H1 (cell line): ENCODE data around the gene SPEF1. TPM values are rescaled to one million over a fixed set of nuclear protein-coding genes. Genes with fewer than 3 reads are reported as not detected.

Experiments
- CTCF ChIA-PET: fragments of 300-600 bp; sonication (Branson Sonifier 250); formaldehyde crosslinking; loops from one replicate; lab custom pipeline; 2021; ENCODE audit not compliant: partially characterized antibody; lab: Charles Lee
- POLR2A ChIA-PET: fragments of 300-600 bp; sonication (Branson Sonifier 250); formaldehyde crosslinking; loops from one replicate; lab custom pipeline; 2021; ENCODE audit warnings: inconsistent platforms; ENCODE audit not compliant: partially characterized antibody; lab: Charles Lee
- DNase-seq, 2 experiments: peaks; one replicate each; pipeline versions ENCODE4 v3.0.0 to v3.0.0-alpha.2; 2010 to 2022; ENCODE audit warnings: low spot score in 2 of 2, low read depth in 1 of 2, mixed read lengths in 1 of 2
- FAIRE-seq: peaks from 2 replicates; lab custom pipeline; 2011; peaks lifted over from hg19 to GRCh38; lab: Jason Lieb, UNC
- H2AFZ ChIP-seq: 2 replicates; pipeline ENCODE4 v1.8.1; 2012; ENCODE audit warnings: low read length, inconsistent platforms
- H2AK5ac ChIP-seq: 2 replicates; pipeline ENCODE4 v1.6.1; 2013; ENCODE audit warnings: low read depth, low read length
- H2BK120ac ChIP-seq: replicated peaks from 2 replicates; pipeline ENCODE3; 2013; ENCODE audit warnings: low read depth, low read length, inconsistent platforms
- H2BK12ac ChIP-seq: 2 replicates; pipeline ENCODE4 v1.6.1; 2013; ENCODE audit warnings: low read depth, low read length
- H2BK15ac ChIP-seq: 2 replicates; pipeline ENCODE4 v1.6.1; 2013; ENCODE audit warnings: low read length
- H2BK20ac ChIP-seq: 2 replicates; pipeline ENCODE4 v1.6.1; 2013; ENCODE audit warnings: low read length
- H2BK5ac ChIP-seq: 2 replicates; pipeline ENCODE4 v1.6.1; 2013; ENCODE audit warnings: low read depth, low read length
- H3K14ac ChIP-seq: 2 replicates; pipeline ENCODE4 v1.6.1; 2013; ENCODE audit warnings: inconsistent platforms; ENCODE audit not compliant: insufficient read length
- H3K18ac ChIP-seq: 2 replicates; pipeline ENCODE4 v1.6.1; 2013; ENCODE audit warnings: low read length; ENCODE audit errors: extremely low read depth
- H3K23ac ChIP-seq: 2 replicates; pipeline ENCODE4 v1.6.1; 2013; ENCODE audit warnings: inconsistent platforms; ENCODE audit not compliant: insufficient read length
- H3K23me2 ChIP-seq: 2 replicates; pipeline ENCODE4 v1.6.1; 2013; ENCODE audit warnings: low read depth, low read length
- H3K27ac ChIP-seq: 2 replicates; pipeline ENCODE4 v1.6.1; 2011; ENCODE audit warnings: low read depth, low read length, inconsistent platforms
- H3K27me3 ChIP-seq, 4 experiments: replicated peaks in 1 of 4; 1 replicate in 1 of 4; 2 replicates in 3 of 4; pipeline versions ENCODE4 v1.6.1 to v1.8.1; 2011 to 2013; ENCODE audit warnings: low read length in 3 of 4, mild to moderate bottlenecking in 3 of 4, inconsistent platforms in 2 of 4, mixed read lengths in 2 of 4, moderate library complexity in 1 of 4; ENCODE audit not compliant: control insufficient read depth in 3 of 4, insufficient read depth in 3 of 4; ENCODE audit errors: extremely low read depth in 1 of 4
- H3K36me3 ChIP-seq, 4 experiments: 2 replicates each; pipeline versions ENCODE4 v1.6.1 to v1.8.1; 2011 to 2013; ENCODE audit warnings: mild to moderate bottlenecking in 4 of 4, low read length in 3 of 4, moderate library complexity in 2 of 4, control low read depth in 1 of 4, inconsistent platforms in 1 of 4; ENCODE audit not compliant: insufficient read depth in 4 of 4, control insufficient read depth in 2 of 4
- H3K4ac ChIP-seq: replicated peaks from 2 replicates; pipeline ENCODE3; 2013; ENCODE audit warnings: low read length, low read depth, mixed read lengths, inconsistent platforms; ENCODE audit not compliant: insufficient read length
- H3K4me1 ChIP-seq, 4 experiments: replicated peaks in 1 of 4; 1 replicate in 1 of 4; 2 replicates in 3 of 4; pipeline versions ENCODE4 v1.6.1 to v1.8.1; 2011 to 2013; ENCODE audit warnings: low read length in 3 of 4, inconsistent platforms in 2 of 4, mixed read lengths in 1 of 4; ENCODE audit not compliant: insufficient read depth in 4 of 4, control insufficient read depth in 3 of 4
- H3K4me2 ChIP-seq, 2 experiments: 2 replicates each; pipeline versions ENCODE4 v1.6.1 to v1.8.1; 2011 to 2013; ENCODE audit warnings: low read depth in 2 of 2, low read length in 2 of 2, control low read depth in 1 of 2, inconsistent platforms in 1 of 2, mild to moderate bottlenecking in 1 of 2; ENCODE audit not compliant: insufficient read depth in 1 of 2
- H3K4me3 ChIP-seq, 4 experiments: fragments of 200-600, 300-600 bp in 1 of 4; sonication (generic), shearing (Covaris generic), sonication (Bioruptor Twin) in 1 of 4; 2 replicates each; pipeline versions ENCODE4 v1.5.1 to v1.8.1; 2011 to 2016; ENCODE audit warnings: low read length in 4 of 4, low read depth in 3 of 4, control low read depth in 2 of 4, inconsistent platforms in 2 of 4, mild to moderate bottlenecking in 2 of 4, mixed read lengths in 1 of 4, moderate library complexity in 1 of 4; ENCODE audit not compliant: insufficient read depth in 2 of 4; ENCODE audit errors: extremely low read depth in 1 of 4
- H3K56ac ChIP-seq: replicated peaks from 2 replicates; pipeline ENCODE3; 2013; ENCODE audit warnings: low read depth, mild to moderate bottlenecking, mixed read lengths, low read length, inconsistent platforms; ENCODE audit not compliant: insufficient read length
- H3K79me1 ChIP-seq: 2 replicates; pipeline ENCODE4 v1.6.1; 2013; ENCODE audit warnings: low read depth, low read length, control low read depth
- H3K79me2 ChIP-seq, 2 experiments: 2 replicates each; pipeline versions ENCODE4 v1.6.1 to v1.8.1; 2012 to 2013; ENCODE audit warnings: low read length in 2 of 2, mild to moderate bottlenecking in 2 of 2, inconsistent platforms in 1 of 2; ENCODE audit not compliant: insufficient read depth in 2 of 2, control insufficient read depth in 1 of 2
- H3K9ac ChIP-seq, 4 experiments: replicated peaks in 1 of 4; 1 replicate in 1 of 4; 2 replicates in 3 of 4; pipeline versions ENCODE4 v1.6.1 to v1.8.1; 2011 to 2013; ENCODE audit warnings: low read depth in 3 of 4, low read length in 3 of 4, control low read depth in 2 of 4, mild to moderate bottlenecking in 2 of 4, moderate library complexity in 2 of 4, inconsistent platforms in 1 of 4; ENCODE audit errors: extremely low read depth in 1 of 4
- H3K9me3 ChIP-seq, 2 experiments: 2 replicates each; pipeline versions ENCODE4 v1.6.1 to v1.8.1; 2012 to 2013; ENCODE audit warnings: mild to moderate bottlenecking in 2 of 2, moderate library complexity in 2 of 2, control low read depth in 1 of 2, inconsistent platforms in 1 of 2, low read depth in 1 of 2, low read length in 1 of 2, mixed read lengths in 1 of 2; ENCODE audit not compliant: insufficient read depth in 2 of 2
- H4K20me1 ChIP-seq, 2 experiments: replicated peaks in 1 of 2; 2 replicates each; pipeline versions ENCODE3 to v1.8.1; 2011 to 2013; ENCODE audit warnings: inconsistent platforms in 2 of 2, low read length in 2 of 2, mild to moderate bottlenecking in 1 of 2; ENCODE audit not compliant: insufficient read depth in 2 of 2, control insufficient read depth in 1 of 2
- H4K5ac ChIP-seq: 2 replicates; pipeline ENCODE4 v1.6.1; 2013; ENCODE audit warnings: low read length, low read depth, mixed read lengths, inconsistent platforms; ENCODE audit not compliant: insufficient read length
- H4K8ac ChIP-seq: 2 replicates; pipeline ENCODE4 v1.8.0; 2013; ENCODE audit warnings: mild to moderate bottlenecking, moderate library complexity, low read length, inconsistent platforms; ENCODE audit not compliant: insufficient read depth; ENCODE audit errors: extremely low read depth
- H4K91ac ChIP-seq: replicated peaks from 2 replicates; pipeline ENCODE3; 2013; ENCODE audit warnings: low read length, mixed read lengths, inconsistent platforms; ENCODE audit not compliant: insufficient read length
- BRCA1 ChIP-seq: IDR thresholded peaks from 2 replicates; pipeline ENCODE4 v1.6.1; 2012; ENCODE audit warnings: low read depth, low read length, improper control_type of control experiment
- JUND ChIP-seq: IDR thresholded peaks from 2 replicates; pipeline ENCODE4 v1.6.1; 2011; ENCODE audit warnings: mild to moderate bottlenecking, improper control_type of control experiment, low read length
- MAFK ChIP-seq: IDR thresholded peaks from 2 replicates; pipeline ENCODE4 v1.6.1; 2012; ENCODE audit warnings: low read depth, mild to moderate bottlenecking, improper control_type of control experiment, low read length
- POLR2A ChIP-seq, 2 experiments: IDR thresholded peaks; 1 replicate in 1 of 2; 2 replicates in 1 of 2; pipeline ENCODE4 v1.6.1; 2011; ENCODE audit warnings: low read depth in 2 of 2, low read length in 2 of 2, mild to moderate bottlenecking in 2 of 2; ENCODE audit errors: control extremely low read depth in 1 of 2
- POLR2AphosphoS5 ChIP-seq: IDR thresholded peaks from 2 replicates; pipeline ENCODE4 v1.6.1; 2011; ENCODE audit warnings: low read depth, low read length
- RFX5 ChIP-seq: IDR thresholded peaks from 2 replicates; pipeline ENCODE4 v1.6.1; 2011; ENCODE audit warnings: low read depth, low read length, improper control_type of control experiment, borderline replicate concordance
- WGBS, 2 experiments: shearing (Covaris generic) in 1 of 2; methylation state at CpG; one replicate each; pipeline versions ENCODE4 v1.1.6 to v1.1.7; 2013 to 2015; ENCODE audit warnings: low lambda C conversion rate in 2 of 2, mixed read lengths in 2 of 2, inconsistent platforms in 1 of 2, low coverage in 1 of 2, missing lambda C conversion rate in 1 of 2; ENCODE audit not compliant: insufficient replicate concordance in 2 of 2, insufficient coverage in 1 of 2, insufficient read length in 1 of 2; ENCODE audit errors: extremely low coverage in 1 of 2, missing lambda C conversion rate in 1 of 2; 5-methylcytosine and 5-hydroxymethylcytosine counted together
- polyA plus RNA-seq, 7 experiments: library from polyadenylated mRNA; depleted of rRNA in 3 of 7; stranded (reverse) in 5 of 7; unstranded in 2 of 7; fragments of >200 nt in 5 of 7; fragments of 200-250 nt in 2 of 7; gene quantifications; 1 replicate in 5 of 7; 2 replicates in 1 of 7; 4 replicates in 1 of 7; pipeline versions ENCODE4 v1.2.1 to v1.2.3, GENCODE V29; 2011 to 2013; ENCODE audit warnings: missing spikeins in 2 of 7, mixed read lengths in 2 of 7
- total RNA-seq: library from RNA; stranded (reverse); fragmentation: NEBNext Ultra II Directional; extraction: Animal tissue kit (Norgen Biotek cat#: 25700); gene quantifications from 2 replicates; pipeline ENCODE4 v1.2.1, GENCODE V29; 2021
- TF ChIP-seq, protein P1 (sequence below): IDR thresholded peaks from 2 replicates; pipeline ENCODE4 v1.6.1; 2011; ENCODE audit warnings: low read length, improper control_type of control experiment

Gene SPEF1
- total and polyA plus RNA-seq, 2 of the 8 experiments (the other 6 are each of a cell fraction or from before 2014, with no cell fraction given), result 0.51 to 0.71 TPM

DNA sequence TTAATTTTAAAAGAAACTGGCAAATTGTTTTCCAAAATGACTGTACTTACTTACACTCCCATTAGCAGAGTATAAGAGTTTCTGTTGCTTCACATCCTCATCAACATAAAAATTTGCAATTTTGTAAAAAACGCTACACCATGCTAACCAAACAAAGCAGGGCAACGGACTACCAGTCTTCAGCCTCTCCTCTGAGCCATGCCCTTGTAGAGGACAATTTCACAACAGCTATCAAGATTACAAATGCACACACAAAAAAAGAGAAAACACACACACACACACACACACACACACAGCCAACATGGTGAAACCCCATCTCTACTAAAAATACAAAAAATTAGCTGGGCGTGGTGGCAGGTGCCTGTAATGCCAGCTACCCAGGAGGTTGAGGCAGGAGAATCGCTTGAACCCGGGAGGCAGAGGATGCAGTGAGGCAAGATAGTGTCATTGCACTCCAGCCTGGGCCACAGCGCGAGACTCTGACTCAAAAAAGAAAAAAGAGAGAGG, 9.6 kb downstream of the SPEF1 start:
- no peak overlapping the region for H3K14ac ChIP-seq
- no peak overlapping the region for H2BK12ac ChIP-seq
- H4K91ac ChIP-seq, result no peak overlapping the region
- H3K79me1 ChIP-seq, result 0 out of 2 replicates have a peak, but pooled peaks cover under 1% of the 10 kb centered on the region
- TF ChIP-seq MAFK (no peak), POLR2A (IDR thresholded peaks at IDR 0.05; ENCODE audit: control extremely low read depth in 1 of 2, low read depth in 2 of 2, low read length in 2 of 2) (no peak), BRCA1 (no peak), RFX5 (no peak), JUND (no peak), POLR2AphosphoS5 (no peak)
- TF ChIP-seq, protein P1, sequence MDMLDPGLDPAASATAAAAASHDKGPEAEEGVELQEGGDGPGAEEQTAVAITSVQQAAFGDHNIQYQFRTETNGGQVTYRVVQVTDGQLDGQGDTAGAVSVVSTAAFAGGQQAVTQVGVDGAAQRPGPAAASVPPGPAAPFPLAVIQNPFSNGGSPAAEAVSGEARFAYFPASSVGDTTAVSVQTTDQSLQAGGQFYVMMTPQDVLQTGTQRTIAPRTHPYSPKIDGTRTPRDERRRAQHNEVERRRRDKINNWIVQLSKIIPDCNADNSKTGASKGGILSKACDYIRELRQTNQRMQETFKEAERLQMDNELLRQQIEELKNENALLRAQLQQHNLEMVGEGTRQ, result no peak
- H4K8ac ChIP-seq, result no peak overlapping the region
- no peak overlapping the region for H2AFZ ChIP-seq
- H3K18ac ChIP-seq, result no peak overlapping the region
- CTCF ChIA-PET, result interaction anchor here (0.7 to 1.8 kb wide), 5 partner anchors 11 to 83 kb away, joined by 3 to 8 read pairs (median 4); no protein-coding TSS in a partner anchor
- no peak for DNase-seq
- no peak overlapping the region for H2BK15ac ChIP-seq
- H3K4me2 ChIP-seq, result no peak overlapping the region
- H3K9me3 ChIP-seq, result no peaks in the 10 kb centered on the region; a peak in 1 of 4 replicates
- H3K4me3 ChIP-seq, result no peak overlapping the region
- peaks cover 11% of the 10 kb centered on the region; the same call in 1 of the 2 replicates for H3K23me2 ChIP-seq
- no peak overlapping the region for H3K56ac ChIP-seq
- H3K23ac ChIP-seq, result no peak overlapping the region
- H3K79me2 ChIP-seq, result peaks cover 0 to 5% of the 10 kb centered on the region in 2 experiments; a peak in 1 of 4 replicates
- H3K27ac ChIP-seq, result no peak overlapping the region
- no peak overlapping the region for H2AK5ac ChIP-seq
- no peak overlapping the region for H3K9ac ChIP-seq
- POLR2A ChIA-PET, result no interaction called here
- no peak overlapping the region for H4K5ac ChIP-seq
- H3K4ac ChIP-seq, result no peak overlapping the region
- peaks cover 2 to 12% (median 4%) of the 10 kb centered on the region in 4 experiments; a peak in 5 of 7 replicates for H3K4me1 ChIP-seq
- H2BK5ac ChIP-seq, result no peak overlapping the region
- H3K27me3 ChIP-seq, result peaks cover 0 to 1% (median 0%) of the 10 kb centered on the region in 4 experiments; a peak in 3 of 7 replicates
- WGBS, 2 experiments, result 83% methylated on average over 7 of the region's 7 CpGs; no CpG with 5 or more reads in 1 of the 2 experiments
- no peak overlapping the region for H2BK120ac ChIP-seq
- no peaks in the 10 kb centered on the region for H3K36me3 ChIP-seq
- no peak overlapping the region for H2BK20ac ChIP-seq
- no peak for FAIRE-seq
- H4K20me1 ChIP-seq, result no peaks in the 10 kb centered on the region
